Smooth muscle cell of the brain vasculature (primary cell): ENCODE data around the gene NPIPB5.
"Not testable (repeated sequence)": the region's sequence is repeated elsewhere in the genome, so short reads cannot be mapped to it uniquely, and the experiment has no call there.

ENCODE experiments used
- DNase-seq: peaks from one replicate; pipeline ENCODE4 v3.0.0-alpha.2; 2012; ENCODE audit warnings: low read depth, low spot score

NPIPB5 gene

DNA sequence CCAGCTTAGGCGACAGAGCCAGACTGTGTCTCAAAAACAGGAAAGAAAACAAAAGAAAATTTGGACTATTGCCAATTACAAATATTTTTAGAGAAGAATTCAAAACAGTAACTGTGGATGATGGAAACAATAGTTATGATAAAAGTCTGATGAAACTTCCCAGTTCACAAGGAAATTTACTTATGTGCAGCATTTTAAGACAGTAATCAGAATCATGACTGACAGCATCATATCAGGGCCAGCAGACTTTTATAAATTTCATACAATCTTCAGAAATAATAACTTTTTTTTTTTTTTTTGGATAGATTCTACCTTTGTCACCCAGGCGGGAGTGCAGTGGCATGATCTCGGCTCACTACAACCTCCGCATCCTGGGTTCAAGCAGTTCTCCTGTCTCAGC, at the start of gene NPIPB5:
Gene NPIPB5, plus strand, starts transcription at position 301 of the 400 bp plus-strand sequence. CDS start 2,911 bp downstream, outside the sequence.
- not testable (repeated sequence) for DNase-seq

DNA sequence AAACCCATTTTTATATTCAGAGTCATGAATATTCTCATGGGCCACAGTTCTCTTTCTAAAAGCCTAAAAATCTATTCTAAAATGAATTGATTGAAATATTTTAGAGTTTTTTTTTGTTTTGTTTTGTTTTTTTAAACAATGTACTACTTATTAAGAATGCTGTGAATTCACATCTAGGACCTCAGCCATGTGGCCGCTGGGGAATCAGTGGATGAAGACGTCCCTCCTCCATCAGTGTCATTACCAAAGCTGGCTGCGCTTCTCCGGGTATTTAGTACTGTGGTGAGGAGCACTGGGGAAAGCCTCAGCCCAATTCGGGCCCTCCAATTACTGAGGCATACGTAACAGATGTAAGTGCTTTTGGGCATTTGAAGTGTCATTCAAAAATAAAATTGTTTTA, 41.8 kb upstream of the NPIPB5 start:
- not testable (repeated sequence) for DNase-seq

DNA sequence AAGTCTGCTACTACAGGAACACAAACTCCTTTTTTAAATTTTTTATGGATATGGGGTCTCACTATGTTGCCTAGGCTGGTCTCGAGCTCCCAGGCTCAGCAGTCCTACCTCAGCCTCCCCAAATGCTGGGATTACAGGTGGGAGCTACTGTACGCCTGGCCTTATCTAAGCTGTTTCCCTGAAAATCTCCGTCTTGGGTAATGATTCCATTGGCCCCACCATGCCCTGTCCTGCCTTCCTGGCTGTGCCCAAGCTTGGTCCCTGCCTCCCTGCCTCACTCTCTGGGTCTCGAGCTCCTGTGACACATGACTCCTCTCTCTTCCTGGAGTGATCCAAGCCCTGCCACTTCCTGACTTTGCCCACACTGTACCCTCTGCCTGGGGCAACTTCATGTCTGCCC, 27.3 kb downstream of the NPIPB5 start:
- DNase-seq: not testable (repeated sequence)

DNA sequence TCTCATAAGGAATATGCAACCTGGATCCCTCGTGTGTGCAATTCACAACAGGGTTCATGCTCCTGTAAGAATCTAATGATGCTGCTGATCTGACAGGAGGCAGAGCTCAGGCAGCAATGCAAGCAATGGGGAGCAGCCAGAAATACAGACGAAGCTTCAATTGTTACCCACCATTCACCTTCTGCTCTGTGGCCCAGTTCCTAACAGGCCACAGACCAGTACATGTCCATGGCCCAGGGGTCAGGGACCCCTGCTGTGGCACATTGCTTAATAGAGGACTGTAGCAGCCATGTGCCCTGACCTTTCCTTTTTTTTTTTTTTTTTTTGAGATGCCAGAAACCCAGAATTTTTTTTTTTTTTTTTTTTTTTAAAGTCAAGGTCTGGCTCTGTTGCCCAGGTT, 34.1 kb downstream of the NPIPB5 start:
- not testable (repeated sequence) for DNase-seq

DNA sequence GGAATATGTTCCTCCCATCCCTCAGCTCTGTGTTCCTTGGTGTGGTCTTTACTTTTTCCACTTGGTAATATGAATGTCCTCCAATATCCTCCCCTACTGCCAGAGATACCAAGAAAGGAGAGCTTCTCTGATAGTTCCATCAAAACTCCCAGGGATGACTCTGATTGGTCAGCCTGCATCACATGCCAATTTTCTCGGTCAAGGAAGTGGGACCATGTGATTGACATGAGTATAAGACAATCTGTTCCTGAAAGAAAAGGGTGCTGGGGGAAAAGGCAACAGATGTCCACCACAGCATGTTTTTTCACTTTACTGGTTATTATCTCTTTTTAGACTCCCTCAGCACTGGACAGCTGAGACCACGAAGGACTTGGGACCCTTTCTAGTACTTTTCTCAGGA, 35.9 kb downstream of the NPIPB5 start:
- not testable (repeated sequence) for DNase-seq

DNA sequence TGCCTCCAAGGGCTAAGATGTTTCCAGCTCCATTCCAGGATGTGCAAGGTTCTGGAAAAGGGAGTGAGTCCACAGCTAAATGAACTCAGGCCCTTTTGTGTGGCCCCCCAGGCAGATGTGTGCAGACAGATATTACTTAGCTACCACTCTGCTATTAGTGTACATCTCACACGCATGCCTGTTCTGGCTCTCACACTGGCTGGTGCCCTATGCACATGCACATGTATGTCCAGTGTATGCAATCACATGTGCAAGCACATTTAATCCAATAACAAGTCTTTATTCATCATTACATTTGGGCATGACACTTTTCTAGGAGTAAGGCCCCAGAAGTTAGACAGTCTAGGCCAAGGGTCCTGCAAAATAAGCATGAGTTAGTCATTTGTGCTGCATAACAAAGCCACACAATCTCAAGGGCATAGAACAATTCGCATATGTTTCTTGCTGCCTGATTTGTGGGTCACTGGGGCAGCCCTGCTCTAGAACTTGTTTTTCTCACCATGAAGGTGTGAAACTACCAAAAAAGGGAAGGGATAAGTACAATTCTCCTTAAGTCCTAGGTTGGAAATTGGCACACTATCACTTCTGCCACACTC, 36.6 kb downstream of the NPIPB5 start:
- DNase-seq: not testable (repeated sequence)

DNA sequence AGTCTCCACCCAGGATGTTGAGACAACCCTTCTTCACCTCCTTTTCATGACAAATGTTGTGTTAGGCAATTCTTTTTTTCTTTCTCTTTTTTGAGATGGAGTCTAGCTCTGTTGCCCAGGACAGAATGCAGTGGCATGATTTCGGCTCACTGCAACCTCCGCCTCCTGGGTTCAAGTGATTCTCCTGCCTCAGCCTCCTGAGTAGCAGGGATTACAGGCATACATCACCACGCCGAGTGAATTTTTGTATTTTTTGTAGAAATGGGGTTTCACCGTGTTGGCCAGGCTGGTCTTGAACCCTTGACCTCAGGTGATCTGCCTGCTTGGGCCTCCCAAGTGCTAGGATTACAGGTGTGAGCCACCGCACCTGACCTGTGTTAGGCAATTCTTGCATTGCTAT, 39.2 kb downstream of the NPIPB5 start:
- DNase-seq: not testable (repeated sequence)

DNA sequence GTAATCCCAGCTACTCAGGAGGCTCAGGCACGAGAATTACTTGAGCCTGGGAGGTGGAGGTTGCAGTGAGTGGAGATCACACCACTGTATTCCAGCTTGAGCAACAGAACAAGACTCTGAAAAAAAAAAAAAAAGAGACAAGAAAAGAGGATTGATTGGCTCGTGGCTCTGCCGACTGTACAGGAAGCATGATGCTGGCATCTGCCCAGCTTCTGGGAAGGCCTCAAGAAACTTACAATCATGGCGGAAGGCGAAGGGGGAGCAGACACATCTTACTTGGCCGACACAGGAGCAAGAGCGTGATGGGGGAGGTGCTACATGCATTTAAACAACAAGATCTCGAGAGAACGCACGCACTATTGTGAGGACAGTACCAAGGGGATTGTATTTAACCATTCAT, 40.5 kb downstream of the NPIPB5 start:
- not testable (repeated sequence) for DNase-seq

DNA sequence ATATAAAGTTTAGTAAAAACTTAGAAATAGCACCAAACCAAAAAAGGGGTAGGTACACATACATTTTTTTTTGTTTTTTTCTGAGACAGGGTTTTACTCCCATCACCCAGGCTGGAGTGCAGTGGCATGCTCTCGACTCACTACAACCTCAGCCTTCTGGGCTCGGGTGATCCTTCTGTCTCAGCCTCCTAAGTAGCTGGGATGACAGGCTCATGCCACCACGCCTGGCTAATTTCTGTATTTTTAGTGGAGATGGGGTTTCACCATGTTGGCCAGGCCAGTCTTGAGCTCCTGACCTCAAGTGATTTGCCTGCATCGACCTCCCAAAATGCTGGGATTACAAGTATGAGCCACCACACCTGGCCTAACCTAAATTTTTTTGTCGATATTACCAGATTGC, 41.0 kb downstream of the NPIPB5 start:
- not testable (repeated sequence) for DNase-seq

DNA sequence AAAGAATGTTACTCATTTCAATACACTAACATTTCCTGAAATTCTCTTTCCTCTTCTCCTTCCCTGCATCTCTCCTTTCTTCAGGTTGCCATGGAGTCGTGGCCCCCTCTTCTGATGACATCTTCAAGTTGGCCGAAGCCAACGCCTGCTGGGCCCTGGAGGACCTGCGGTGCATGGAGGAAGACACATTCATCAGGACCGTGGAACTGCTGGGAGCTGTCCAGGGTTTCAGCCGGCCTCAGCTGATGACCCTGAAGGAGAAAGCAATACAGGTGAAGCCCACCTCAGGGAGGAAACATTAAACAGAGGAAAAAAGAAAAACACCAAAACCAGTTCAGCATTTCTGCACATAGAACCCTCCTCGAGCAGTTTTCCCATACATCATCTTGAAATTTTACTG, 46.1 kb downstream of the NPIPB5 start:
- DNase-seq: not testable (repeated sequence)
